A673 (cell line): ENCODE measurements around the gene DIPK1C. TPM values are rescaled to one million over a fixed set of nuclear protein-coding genes. Genes with fewer than 3 reads are reported as not detected.

Experiments
- BruUV-seq: library from RNA; stranded (reverse); fragments of 400-500 nt; replicated peaks from 2 replicates; lab custom pipeline; 2021; lab: Mats Ljungman, UMichigan
- CTCF ChIA-PET: fragments of 300-600 bp; sonication (Branson Sonifier 250); formaldehyde crosslinking; loops from one replicate; lab custom pipeline; 2022; ENCODE audit warnings: antibody characterized with exemption; lab: Charles Lee
- POLR2A ChIA-PET: fragments of 300-600 bp; sonication (Branson Sonifier 250); formaldehyde crosslinking; loops from one replicate; lab custom pipeline; 2022; ENCODE audit warnings: antibody characterized with exemption; ENCODE audit not compliant: low non-redundant PET; lab: Charles Lee
- DNase-seq: peaks from one replicate; pipeline ENCODE4 v3.0.0-alpha.2; 2015; ENCODE audit warnings: low spot score
- H3K27ac ChIP-seq: fragments of 200-600 bp; sonication (generic); 2 replicates; pipeline ENCODE4 v1.5.1; 2016; ENCODE audit warnings: mixed run types, low read depth, mild to moderate bottlenecking, mixed read lengths, antibody characterized with exemption, low read length; ENCODE audit not compliant: poor library complexity, severe bottlenecking
- H3K27me3 ChIP-seq: fragments of 200-600 bp; sonication (generic); replicated peaks from 2 replicates; pipeline ENCODE4 v1.6.1; 2017; ENCODE audit warnings: mixed run types, low read depth, mild to moderate bottlenecking, mixed read lengths, antibody characterized with exemption, low read length; ENCODE audit not compliant: insufficient read depth, poor library complexity
- H3K36me3 ChIP-seq: fragments of 200-600 bp; sonication (generic); 2 replicates; pipeline ENCODE4 v1.6.1; 2016; ENCODE audit warnings: mixed run types, mild to moderate bottlenecking, mixed read lengths, antibody characterized with exemption, low read length; ENCODE audit not compliant: insufficient read depth, poor library complexity, severe bottlenecking
- H3K4me1 ChIP-seq: fragments of 200-600 bp; sonication (generic); 2 replicates; pipeline ENCODE4 v1.6.1; 2017; ENCODE audit warnings: mixed run types, mild to moderate bottlenecking, mixed read lengths, antibody characterized with exemption, low read length; ENCODE audit not compliant: insufficient read depth, poor library complexity, severe bottlenecking
- H3K4me3 ChIP-seq: fragments of 200-600 bp; sonication (generic); 2 replicates; pipeline ENCODE4 v1.5.1; 2016; ENCODE audit warnings: low read depth, mixed run types, mild to moderate bottlenecking, mixed read lengths, low read length; ENCODE audit not compliant: poor library complexity, severe bottlenecking
- H3K9me3 ChIP-seq: fragments of 200-600 bp; sonication (generic); 2 replicates; pipeline ENCODE4 v1.6.1; 2016; ENCODE audit warnings: mixed run types, low read depth, mild to moderate bottlenecking, mixed read lengths, antibody characterized with exemption, low read length; ENCODE audit not compliant: poor library complexity, severe bottlenecking
- EZH2 ChIP-seq: fragments of 200-600 bp; sonication (generic); IDR thresholded peaks from 2 replicates; pipeline ENCODE4 v1.6.1; 2017; ENCODE audit warnings: borderline replicate concordance, low read depth, mild to moderate bottlenecking, mixed read lengths, antibody characterized with exemption, low read length; ENCODE audit not compliant: poor library complexity, severe bottlenecking
- intact Hi-C: fragments of 100-400 bp; cut with micrococcal nuclease; formaldehyde crosslinking; loops from one replicate; pipeline ENCODE4 v1.10.0; 2022; ENCODE audit not compliant: unreplicated experiment
- total RNA-seq: library from RNA; stranded (reverse); gene quantifications from 2 replicates; pipeline ENCODE4 v1.2.3, GENCODE V29; 2021
- TF ChIP-seq, protein P1 (sequence below): fragments of 300-800, 200-600 bp; sonication (generic); conservative IDR thresholded peaks from 2 replicates; pipeline ENCODE4 v1.5.1; 2017; ENCODE audit warnings: low read depth, mild to moderate bottlenecking, antibody characterized with exemption, low read length, moderate library complexity, mixed read lengths

The DIPK1C gene
- total RNA-seq, 1 experiment from 2014 or later = not detected

DNA sequence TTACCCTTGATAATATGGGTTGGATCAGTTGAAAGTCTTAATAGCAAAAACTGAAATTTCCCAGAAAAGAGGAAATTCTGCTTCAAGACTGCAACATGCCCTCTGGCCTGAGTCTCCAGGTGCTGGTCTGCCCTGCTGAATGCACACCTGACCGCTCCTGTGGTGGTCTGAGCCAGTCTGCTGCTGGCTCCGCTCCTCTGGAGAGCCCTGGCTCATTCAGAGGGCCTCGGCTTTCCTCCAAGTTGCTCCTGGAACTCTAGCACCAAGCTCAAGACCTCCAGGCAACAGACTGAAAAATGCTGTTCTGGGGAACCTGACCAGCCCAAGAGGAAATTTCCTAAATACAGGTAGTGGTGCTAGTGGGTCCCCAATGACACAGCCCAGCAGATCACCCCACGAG lies 64.8 kb downstream of the DIPK1C start:
- CTCF ChIA-PET = no interaction called here
- no TSS peak for BruUV-seq
- Histone ChIP-seq H3K4me3 (no peak overlapping the region), H3K4me1 (no peaks in the 10 kb centered on the region), H3K27me3 (peaks cover 19% of the 10 kb centered on the region), H3K27ac (no peak overlapping the region), H3K36me3 (no peaks in the 10 kb centered on the region), H3K9me3 (no peaks in the 10 kb centered on the region)
- TF ChIP-seq, protein P1, sequence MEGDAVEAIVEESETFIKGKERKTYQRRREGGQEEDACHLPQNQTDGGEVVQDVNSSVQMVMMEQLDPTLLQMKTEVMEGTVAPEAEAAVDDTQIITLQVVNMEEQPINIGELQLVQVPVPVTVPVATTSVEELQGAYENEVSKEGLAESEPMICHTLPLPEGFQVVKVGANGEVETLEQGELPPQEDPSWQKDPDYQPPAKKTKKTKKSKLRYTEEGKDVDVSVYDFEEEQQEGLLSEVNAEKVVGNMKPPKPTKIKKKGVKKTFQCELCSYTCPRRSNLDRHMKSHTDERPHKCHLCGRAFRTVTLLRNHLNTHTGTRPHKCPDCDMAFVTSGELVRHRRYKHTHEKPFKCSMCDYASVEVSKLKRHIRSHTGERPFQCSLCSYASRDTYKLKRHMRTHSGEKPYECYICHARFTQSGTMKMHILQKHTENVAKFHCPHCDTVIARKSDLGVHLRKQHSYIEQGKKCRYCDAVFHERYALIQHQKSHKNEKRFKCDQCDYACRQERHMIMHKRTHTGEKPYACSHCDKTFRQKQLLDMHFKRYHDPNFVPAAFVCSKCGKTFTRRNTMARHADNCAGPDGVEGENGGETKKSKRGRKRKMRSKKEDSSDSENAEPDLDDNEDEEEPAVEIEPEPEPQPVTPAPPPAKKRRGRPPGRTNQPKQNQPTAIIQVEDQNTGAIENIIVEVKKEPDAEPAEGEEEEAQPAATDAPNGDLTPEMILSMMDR = no peak
- TF ChIP-seq EZH2 = no peak
- intact Hi-C loops = no loop called here
- DNase-seq = no peak
- POLR2A ChIA-PET = no interaction called here

DNA sequence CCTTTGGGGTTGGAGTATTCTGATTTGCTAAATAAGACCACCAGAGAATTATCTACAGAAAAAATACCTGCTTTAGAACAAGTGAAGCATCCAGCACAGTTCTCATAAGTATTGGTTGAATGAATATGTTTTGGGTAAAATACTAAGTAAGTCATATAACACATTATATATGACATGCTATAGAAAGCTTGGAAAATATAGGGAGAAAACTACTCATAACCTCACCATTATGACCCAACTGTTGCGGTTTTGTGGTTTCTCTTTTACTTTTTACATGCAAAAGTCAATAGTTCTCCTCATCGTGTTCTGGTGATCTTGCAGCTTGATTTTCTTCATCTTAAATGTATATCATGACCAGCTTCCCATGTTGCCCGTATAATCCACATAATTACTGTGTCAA lies 66.2 kb downstream of the DIPK1C start:
- Histone ChIP-seq H3K36me3 (no peaks in the 10 kb centered on the region), H3K27ac (no peak overlapping the region), H3K9me3 (no peaks in the 10 kb centered on the region), H3K27me3 (peaks cover 19% of the 10 kb centered on the region), H3K4me3 (no peak overlapping the region), H3K4me1 (no peaks in the 10 kb centered on the region)
- TF ChIP-seq EZH2 = no peak
- TF ChIP-seq, protein P1 = no peak
- no peak for DNase-seq
- BruUV-seq = no TSS peak
- ChIA-PET CTCF (no interaction called here), POLR2A (no interaction called here)
- intact Hi-C loops = no loop called here

DNA sequence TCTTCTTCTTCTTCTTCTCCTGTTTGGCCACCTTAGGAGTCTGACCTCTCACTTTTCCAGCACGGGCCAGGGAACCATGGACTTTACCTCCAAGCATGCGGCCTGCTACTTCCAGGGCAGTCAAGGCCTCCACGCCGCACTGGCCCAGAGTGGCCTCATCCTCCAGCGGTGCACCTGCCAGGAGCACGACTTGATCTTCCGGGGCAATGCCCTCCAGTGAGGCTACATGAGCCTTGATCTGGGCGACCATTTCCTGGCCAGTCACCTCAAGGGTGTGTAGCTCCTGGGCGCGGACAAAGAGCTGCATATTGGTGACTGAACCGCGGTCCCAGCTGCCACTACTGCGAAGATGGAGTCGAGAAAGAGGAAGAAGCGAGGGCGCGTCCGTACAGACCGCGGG lies 67.1 kb downstream of the DIPK1C start:
- Histone ChIP-seq H3K4me1 (no peaks in the 10 kb centered on the region), H3K9me3 (no peaks in the 10 kb centered on the region), H3K27me3 (peaks cover 19% of the 10 kb centered on the region), H3K4me3 (no peak overlapping the region), H3K27ac (no peak overlapping the region), H3K36me3 (no peaks in the 10 kb centered on the region)
- TF ChIP-seq, protein P1 = no peak
- no peak for TF ChIP-seq EZH2
- DNase-seq = no peak
- POLR2A ChIA-PET = interaction anchor here (0.6 kb wide), 1 partner anchor 106 kb away, joined by 8 read pairs; the partner anchor contains the start of gene CNDP2
- intact Hi-C loops = no loop called here
- no TSS peak for BruUV-seq
- CTCF ChIA-PET = no interaction called here
